ENCODE data around the gene AFDN. TPM values are rescaled to one million over a fixed set of nuclear protein-coding genes. Genes with fewer than 3 reads are reported as not detected.

Gene AFDN
- total and polyA plus RNA-seq, 2 of the 8 experiments (the other 6 are each of a cell fraction or from before 2014, with no cell fraction given) = 53.4 to 192 TPM

- DNase-seq (ENCODE audit: low read depth in 1 of 2, low spot score in 2 of 2) = no peak
- H3K27ac ChIP-seq (ENCODE audit: low read depth, low read length) = no peak overlapping the region
- H4K20me1 ChIP-seq (replicated peaks in 1 of 2; ENCODE audit: control insufficient read depth in 1 of 2, insufficient read depth in 2 of 2, low read length in 2 of 2) = peaks cover 0 to 3% of the 10 kb centered on the region in 2 experiments
- FAIRE-seq = no peak
- H4K8ac ChIP-seq (ENCODE audit: extremely low read depth, insufficient read depth, low read length) = no peak overlapping the region
- no peak overlapping the region for H3K4ac ChIP-seq (replicated peaks; ENCODE audit: insufficient read length, low read depth, low read length)
- H3K18ac ChIP-seq (ENCODE audit: extremely low read depth, low read length) = no peak overlapping the region
- no peak overlapping the region for H2AK5ac ChIP-seq (ENCODE audit: low read depth, low read length)
- H3K56ac ChIP-seq (replicated peaks; ENCODE audit: insufficient read length, low read depth, low read length) = no peak overlapping the region
- ChIA-PET POLR2A (ENCODE audit: partially characterized antibody) (interaction anchor here (0.8 kb wide), 1 partner anchor 190 kb away, joined by 3 read pairs; no protein-coding TSS in a partner anchor), CTCF (ENCODE audit: partially characterized antibody) (interaction anchor here (2.6 kb wide), 1 partner anchor 8 kb away, joined by 6 read pairs; no protein-coding TSS in a partner anchor)
- H3K79me2 ChIP-seq (ENCODE audit: control insufficient read depth in 1 of 2, insufficient read depth in 2 of 2, low read length in 2 of 2) = peaks cover 0 to 4% of the 10 kb centered on the region in 2 experiments; a peak in 2 of 4 replicates
- no peak overlapping the region for H2AFZ ChIP-seq (ENCODE audit: low read length)
- peaks cover 11 to 87% (median 31%) of the 10 kb centered on the region in 4 experiments for H3K36me3 ChIP-seq (ENCODE audit: control insufficient read depth in 2 of 4, insufficient read depth in 4 of 4, low read length in 3 of 4)
- H2BK120ac ChIP-seq (replicated peaks; ENCODE audit: low read depth, low read length) = no peak overlapping the region
- no peak overlapping the region for H4K91ac ChIP-seq (replicated peaks; ENCODE audit: insufficient read length, low read length)
- 97% methylated on average over 3 of the region's 3 CpGs; no CpG with 5 or more reads in 1 of the 2 experiments for WGBS, 2 experiments (ENCODE audit: extremely low coverage in 1 of 2, insufficient coverage in 1 of 2, insufficient read length in 1 of 2, insufficient replicate concordance in 2 of 2, low coverage in 1 of 2, low lambda C conversion rate in 2 of 2, missing lambda C conversion rate in 1 of 2)
- peaks cover 4% of the 10 kb centered on the region for H3K79me1 ChIP-seq (ENCODE audit: low read depth, low read length)
- no peak overlapping the region for H3K14ac ChIP-seq (ENCODE audit: insufficient read length)
- H2BK20ac ChIP-seq (ENCODE audit: low read length) = no peak overlapping the region
- H3K4me3 ChIP-seq (ENCODE audit: extremely low read depth in 1 of 4, insufficient read depth in 2 of 4, low read depth in 3 of 4, low read length in 4 of 4) = no peak overlapping the region
- no peaks in the 10 kb centered on the region for H3K23me2 ChIP-seq (ENCODE audit: low read depth, low read length)
- H3K4me2 ChIP-seq (ENCODE audit: insufficient read depth in 1 of 2, low read depth in 2 of 2, low read length in 2 of 2) = no peak overlapping the region
- TF ChIP-seq HDAC6 (IDR thresholded peaks at IDR 0.05; ENCODE audit: low read depth, low read length) = no peak
- no peak for TF ChIP-seq GTF2F1 (IDR thresholded peaks at IDR 0.05; ENCODE audit: borderline replicate concordance, low read depth, low read length)
- TF ChIP-seq RBBP5 (IDR thresholded peaks at IDR 0.05; ENCODE audit: borderline replicate concordance, low read depth, low read length) = no peak
- no peak for TF ChIP-seq BRCA1 (IDR thresholded peaks at IDR 0.05; ENCODE audit: low read depth, low read length)
- no peak for TF ChIP-seq EZH2 (IDR thresholded peaks at IDR 0.05; ENCODE audit: low read depth, low read length, severe bottlenecking)
- TF ChIP-seq CTBP2 (IDR thresholded peaks at IDR 0.05; ENCODE audit: borderline replicate concordance, insufficient read depth, insufficient read length, low read length) = no peak
- no peak for TF ChIP-seq RAD21 (IDR thresholded peaks at IDR 0.05 in 1 of 2, conservative IDR thresholded peaks at IDR 0.05 in 1 of 2; ENCODE audit: low read depth in 2 of 2, low read length in 2 of 2)
- TF ChIP-seq RNF2 (IDR thresholded peaks at IDR 0.05; ENCODE audit: borderline replicate concordance, low read depth, low read length, missing control alignments, poor library complexity, severe bottlenecking) = no peak
- TF ChIP-seq BACH1 (IDR thresholded peaks at IDR 0.05; ENCODE audit: low read length) = no peak
- TF ChIP-seq TAF1 (IDR thresholded peaks at IDR 0.05; ENCODE audit: low read depth, low read length) = no peak
- TF ChIP-seq SP4 (IDR thresholded peaks at IDR 0.05; ENCODE audit: low read length) = no peak
- no peak for TF ChIP-seq ATF2 (IDR thresholded peaks at IDR 0.05; ENCODE audit: low read length)
- H2BK5ac ChIP-seq (ENCODE audit: low read depth, low read length) = no peak overlapping the region
- no peaks in the 10 kb centered on the region for H3K4me1 ChIP-seq (replicated peaks in 1 of 4; ENCODE audit: control insufficient read depth in 3 of 4, insufficient read depth in 4 of 4, low read length in 3 of 4)
- no peak overlapping the region for H2BK12ac ChIP-seq (ENCODE audit: low read depth, low read length)
- H3K23ac ChIP-seq (ENCODE audit: insufficient read length) = no peak overlapping the region
- no peak overlapping the region for H2BK15ac ChIP-seq (ENCODE audit: low read length)
- no peak overlapping the region for H3K9ac ChIP-seq (replicated peaks in 1 of 4; ENCODE audit: extremely low read depth in 1 of 4, low read depth in 3 of 4, low read length in 3 of 4)
- no peaks in the 10 kb centered on the region for H3K27me3 ChIP-seq (replicated peaks in 1 of 4; ENCODE audit: control insufficient read depth in 3 of 4, extremely low read depth in 1 of 4, insufficient read depth in 3 of 4, low read length in 3 of 4)
- no peak overlapping the region for H4K5ac ChIP-seq (ENCODE audit: insufficient read length, low read depth, low read length)
- H3K9me3 ChIP-seq (ENCODE audit: insufficient read depth in 2 of 2, low read depth in 1 of 2, low read length in 1 of 2) = no peaks in the 10 kb centered on the region
Measured at GRCh38 chr6:167928111-167928510, 101.4 kb downstream of the AFDN start.

All from H1 (cell line).